ENCODE measurements around the gene M1AP. TPM values are rescaled to one million over a fixed set of nuclear protein-coding genes. Genes with fewer than 3 reads are reported as not detected.

Gene M1AP
- total and polyA plus RNA-seq, 7 donors, result 0.16 to 0.60 (median 0.33) TPM; not detected in 3

GRCh38 chr2:74546004-74546403 is 102.1 kb downstream of the M1AP start:
- Histone ChIP-seq H3K9me3 (no peaks in the 10 kb centered on the region), H3K27me3 (no peaks in the 10 kb centered on the region), H3K36me3 (no peaks in the 10 kb centered on the region), H3K4me3 (no peak overlapping the region), H3K27ac (no peak overlapping the region), H3K4me1 (peaks cover 0 to 17% (median 11%) of the 10 kb centered on the region in 4 donors)
- 91 to 92% methylated on average over 3 of the region's 3 CpGs for WGBS, 2 donors
- TF ChIP-seq POLR2A (IDR thresholded peaks at IDR 0.05) (no peak), EP300 (IDR thresholded peaks at IDR 0.05) (no peak), POLR2AphosphoS5 (IDR thresholded peaks at IDR 0.05) (no peak), CTCF (IDR thresholded peaks at IDR 0.05) (no peak)
- intact Hi-C loops (cut with DNase I), result no loop called here
- no peak for DNase-seq

- intact Hi-C loops (cut with DNase I), result no loop called here
- Histone ChIP-seq H3K27me3 (no peaks in the 10 kb centered on the region), H3K36me3 (no peaks in the 10 kb centered on the region), H3K4me3 (no peak overlapping the region), H3K9me3 (no peaks in the 10 kb centered on the region), H3K4me1 (peaks cover 0 to 14% (median 8%) of the 10 kb centered on the region in 4 donors), H3K27ac (no peak overlapping the region)
- DNase-seq, result no peak
- TF ChIP-seq POLR2AphosphoS5 (IDR thresholded peaks at IDR 0.05) (no peak), CTCF (IDR thresholded peaks at IDR 0.05) (no peak), POLR2A (IDR thresholded peaks at IDR 0.05) (no peak), EP300 (IDR thresholded peaks at IDR 0.05) (no peak)
- 58 to 82% methylated on average over 3 of the region's 3 CpGs for WGBS, 2 donors
Measured at GRCh38 chr2:74544634-74545033, 103.5 kb downstream of the M1AP start.

GRCh38 chr2:74542978-74543377 is 105.2 kb downstream of the M1AP start:
- Histone ChIP-seq H3K36me3 (no peaks in the 10 kb centered on the region), H3K27me3 (no peaks in the 10 kb centered on the region), H3K4me3 (no peak overlapping the region), H3K9me3 (no peaks in the 10 kb centered on the region), H3K27ac (no peak overlapping the region), H3K4me1 (no peaks in the 10 kb centered on the region)
- intact Hi-C loops (cut with DNase I), result no loop called here
- no peak for TF ChIP-seq POLR2AphosphoS5 (IDR thresholded peaks at IDR 0.05)
- TF ChIP-seq EP300 (IDR thresholded peaks at IDR 0.05), result no peak
- no peak for TF ChIP-seq POLR2A (IDR thresholded peaks at IDR 0.05)
- TF ChIP-seq CTCF (IDR thresholded peaks at IDR 0.05), result no peak
- 88 to 94% methylated on average over 1 of the region's 1 CpG for whole genome bisulfite sequencing, 2 donors
- no peak for DNase-seq

GRCh38 chr2:74540291-74540690 is 107.8 kb downstream of the M1AP start:
- intact Hi-C loops (cut with DNase I), result no loop called here
- 84% methylated on average over 5 of the region's 5 CpGs for WGBS, 2 donors

GRCh38 chr2:74538881-74539339 is 109.2 kb downstream of the M1AP start:
- no peak for DNase-seq
- WGBS, 2 donors, result 53 to 85% methylated on average over 7 of the region's 7 CpGs
- Histone ChIP-seq H3K27ac (no peak overlapping the region), H3K27me3 (no peaks in the 10 kb centered on the region), H3K36me3 (no peaks in the 10 kb centered on the region), H3K4me1 (no peaks in the 10 kb centered on the region), H3K9me3 (no peaks in the 10 kb centered on the region), H3K4me3 (no peak overlapping the region)
- TF ChIP-seq CTCF (IDR thresholded peaks at IDR 0.05) (no peak), POLR2A (IDR thresholded peaks at IDR 0.05) (no peak), EP300 (IDR thresholded peaks at IDR 0.05) (no peak), POLR2AphosphoS5 (IDR thresholded peaks at IDR 0.05) (no peak)
- intact Hi-C loops (cut with DNase I), result no loop called here

More at GRCh38 chr2:74540291-74540690, 107.8 kb downstream of the M1AP start:
- Histone ChIP-seq H3K9me3 (no peaks in the 10 kb centered on the region), H3K4me1 (no peaks in the 10 kb centered on the region), H3K4me3 (no peak overlapping the region), H3K27ac (peak overlapping the region in 1 of 4 donors; percentile 63), H3K27me3 (no peaks in the 10 kb centered on the region), H3K36me3 (no peaks in the 10 kb centered on the region)
- TF ChIP-seq POLR2A (IDR thresholded peaks at IDR 0.05) (no peak), POLR2AphosphoS5 (IDR thresholded peaks at IDR 0.05) (no peak)
- DNase-seq, result no peak

Measured in sigmoid colon (tissue), 7 donors.